GM21529 (cell line): Measurements from ENCODE around the gene SYT11.
"Not testable (repeated sequence)": the region's sequence is repeated elsewhere in the genome, so short reads cannot be mapped to it uniquely, and the experiment has no call there.

Experiments
- ATAC-seq: cut with Tn5 transposase; IDR thresholded peaks from one replicate; pipeline ENCODE4 v1.9.1; 2021; ENCODE audit not compliant: unreplicated experiment

SYT11 gene

DNA sequence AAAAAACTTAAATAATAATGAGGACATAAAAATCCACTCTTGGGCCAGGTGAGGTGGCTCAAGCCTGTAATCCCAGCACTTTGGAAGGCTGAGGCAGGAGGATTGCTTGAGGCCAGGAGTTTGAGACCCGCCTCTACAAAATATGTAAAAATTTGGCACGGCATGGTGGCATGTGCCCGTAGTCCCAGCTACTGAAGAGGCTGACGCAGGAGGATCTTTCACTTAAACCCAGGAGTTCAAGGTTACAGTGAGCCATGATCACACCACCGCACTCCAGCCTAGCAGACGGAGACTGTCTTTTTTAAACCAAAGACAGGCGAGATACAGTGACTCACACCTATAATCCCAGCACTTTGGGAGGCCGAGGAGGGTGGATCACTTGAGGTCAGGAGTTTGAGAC, 37.1 kb downstream of the SYT11 start:
- not testable (repeated sequence) for ATAC-seq

DNA sequence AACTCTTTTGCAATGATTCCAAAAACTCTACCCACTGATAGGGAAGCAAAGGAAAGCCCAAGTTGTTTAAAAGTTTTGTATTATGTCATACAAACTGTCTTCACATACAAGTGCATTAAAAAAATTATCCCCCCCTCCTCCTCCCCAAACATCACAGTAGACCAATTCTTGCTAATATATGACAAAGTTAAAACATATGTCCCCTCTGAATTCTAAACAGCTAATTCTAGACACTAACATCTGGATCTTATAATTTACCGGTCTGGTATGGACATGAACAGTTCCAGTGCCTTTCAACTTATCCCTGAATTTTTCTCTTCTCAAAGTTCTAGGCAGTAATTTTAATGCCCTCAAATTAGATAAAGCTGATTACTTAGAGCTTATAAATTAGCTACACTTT, 38.4 kb downstream of the SYT11 start:
- ATAC-seq: no peak

DNA sequence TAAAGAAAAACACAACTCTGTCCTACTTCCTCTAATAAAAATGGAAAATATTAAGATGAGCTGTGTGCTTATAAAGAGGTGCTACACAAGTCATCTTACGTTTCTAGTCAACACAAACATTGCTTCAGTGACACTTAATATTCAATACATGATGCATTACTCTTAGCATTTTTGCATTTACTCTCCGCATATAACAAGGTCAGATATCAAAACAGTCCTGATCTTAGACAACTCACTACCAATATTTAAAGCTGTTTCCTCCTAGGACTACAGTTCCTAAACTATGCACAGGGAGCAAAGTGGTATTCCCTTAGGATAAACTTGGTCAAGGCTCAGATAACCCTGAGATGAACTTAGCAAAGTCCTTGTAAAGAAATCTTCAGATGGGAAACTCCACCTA, 39.5 kb downstream of the SYT11 start:
- ATAC-seq: no peak

DNA sequence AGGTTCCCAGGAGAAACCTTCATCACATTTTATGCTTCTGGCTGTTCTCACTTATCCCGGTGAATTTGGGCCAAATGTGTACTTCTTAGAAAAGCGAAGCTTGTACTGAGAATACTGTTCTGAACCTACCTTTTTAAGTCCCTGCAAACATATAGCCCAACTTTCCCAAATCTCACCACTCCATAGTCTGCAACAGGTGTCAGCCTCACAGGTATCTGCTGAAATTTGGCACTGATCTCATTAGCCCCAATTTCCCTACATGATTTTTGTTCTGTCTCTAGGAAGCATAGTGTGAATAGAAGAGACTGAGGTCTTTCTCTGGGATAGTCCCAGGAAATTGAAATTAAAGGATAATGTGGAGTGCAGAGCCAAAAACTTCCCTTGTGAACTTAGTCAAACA, 40.3 kb downstream of the SYT11 start:
- no peak for ATAC-seq

DNA sequence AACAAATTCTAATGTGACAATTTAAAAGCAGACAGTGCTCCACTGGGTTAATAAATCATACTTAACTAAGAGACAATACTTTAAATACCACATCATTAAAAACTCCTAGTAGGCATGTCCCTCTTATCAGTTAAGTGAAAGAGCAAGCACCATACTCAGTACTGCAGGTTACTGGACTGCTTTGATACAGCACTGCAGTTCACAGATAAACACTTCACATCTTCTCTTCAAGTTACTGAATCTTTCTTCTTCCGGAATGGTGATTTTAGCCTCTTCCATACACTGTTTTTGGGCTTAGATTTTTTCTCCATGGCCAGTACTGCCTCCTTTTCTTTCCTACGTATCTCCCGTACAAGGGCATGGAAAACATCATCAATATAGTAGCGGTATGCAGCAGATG, 40.8 kb downstream of the SYT11 start:
- ATAC-seq: no peak

DNA sequence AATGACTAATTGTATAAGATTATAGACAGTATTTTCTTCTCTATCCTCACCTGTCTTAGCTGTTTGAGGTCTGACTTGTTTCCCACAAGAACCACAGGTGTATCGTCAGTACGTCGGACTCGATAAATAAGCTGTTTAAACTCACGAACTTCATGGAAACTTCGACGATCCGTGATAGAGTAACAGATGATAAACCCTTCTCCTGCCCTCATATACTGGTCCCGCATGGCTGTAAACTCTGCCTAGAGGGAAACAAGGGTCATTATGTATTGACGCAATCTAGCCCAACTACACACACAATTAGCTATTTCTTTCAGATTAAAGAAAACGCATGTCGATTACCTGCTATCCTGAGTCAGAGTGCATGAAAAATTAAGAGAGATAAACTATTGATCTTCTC, 44.9 kb downstream of the SYT11 start:
- ATAC-seq: no peak

DNA sequence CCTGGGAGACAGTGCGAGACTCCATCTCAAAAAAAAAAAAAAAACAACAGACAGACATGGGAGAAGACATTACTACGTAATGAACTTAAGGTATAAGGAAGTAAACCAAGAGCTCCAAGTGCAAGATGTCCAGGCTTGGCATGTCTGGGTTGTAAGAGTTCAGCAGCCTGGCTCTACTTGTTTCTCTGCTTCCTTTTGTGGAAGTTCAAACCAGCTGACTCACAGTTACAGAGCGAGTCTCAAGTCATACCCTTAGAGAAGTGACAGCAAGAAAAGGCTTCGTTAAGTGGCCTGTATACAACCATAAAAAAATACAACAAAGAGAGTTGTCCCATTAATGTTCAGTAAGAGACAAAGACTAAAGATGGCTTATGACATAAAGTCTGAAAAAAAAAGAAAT, 50.5 kb downstream of the SYT11 start:
- ATAC-seq: no peak

GRCh38 chr1:155910621-155911121, 51.3 kb downstream of the SYT11 start:
- peak; percentile 29 for ATAC-seq

DNA sequence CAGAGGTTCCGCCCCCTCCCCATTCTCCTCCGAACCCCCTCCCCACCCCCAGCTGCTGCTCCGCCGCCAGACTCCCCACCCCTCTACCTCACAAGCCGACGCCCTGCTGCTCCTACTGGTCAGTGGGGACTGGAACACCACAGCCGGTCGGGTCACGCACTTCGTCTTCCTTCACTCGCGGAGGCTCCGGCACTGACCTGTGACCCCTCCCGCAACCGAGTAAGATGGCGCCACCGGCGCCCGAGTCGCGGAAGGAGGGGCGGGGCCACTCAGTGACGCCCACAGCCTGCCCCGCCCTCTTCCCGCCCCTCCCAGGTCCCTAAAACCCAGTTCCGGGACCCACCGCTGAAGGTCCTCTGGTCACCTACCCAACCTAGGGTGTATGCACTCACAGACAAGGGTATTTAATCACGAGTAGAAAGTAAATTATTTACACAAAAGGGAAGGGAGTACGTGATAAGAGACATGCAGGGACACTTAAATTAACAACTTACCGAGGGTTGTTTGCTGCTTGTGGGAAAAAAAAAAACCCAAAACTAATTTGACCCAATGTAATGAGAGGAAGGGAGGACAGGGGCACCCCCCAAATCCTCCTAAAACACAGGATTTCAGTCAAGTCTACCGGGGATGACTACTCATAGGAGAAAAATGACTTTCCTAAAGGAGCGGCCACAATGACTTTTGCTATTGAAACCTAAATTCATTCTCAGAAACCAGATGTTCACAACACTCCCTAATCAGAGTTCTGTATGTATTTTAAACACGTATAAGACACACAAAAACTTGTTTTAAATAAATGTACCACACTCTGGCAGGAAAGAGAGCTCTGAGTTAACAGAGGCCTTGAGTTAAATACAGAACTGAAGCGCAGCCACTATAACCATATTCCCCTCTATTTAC, 52.0 kb downstream of the SYT11 start, which contains the start of gene RIT1:
TSS of gene RIT1 (minus strand) at position 194 of the 900 bp plus-strand sequence. CDS start 588 bp downstream, outside the sequence.
- ATAC-seq: peak; percentile 85

DNA sequence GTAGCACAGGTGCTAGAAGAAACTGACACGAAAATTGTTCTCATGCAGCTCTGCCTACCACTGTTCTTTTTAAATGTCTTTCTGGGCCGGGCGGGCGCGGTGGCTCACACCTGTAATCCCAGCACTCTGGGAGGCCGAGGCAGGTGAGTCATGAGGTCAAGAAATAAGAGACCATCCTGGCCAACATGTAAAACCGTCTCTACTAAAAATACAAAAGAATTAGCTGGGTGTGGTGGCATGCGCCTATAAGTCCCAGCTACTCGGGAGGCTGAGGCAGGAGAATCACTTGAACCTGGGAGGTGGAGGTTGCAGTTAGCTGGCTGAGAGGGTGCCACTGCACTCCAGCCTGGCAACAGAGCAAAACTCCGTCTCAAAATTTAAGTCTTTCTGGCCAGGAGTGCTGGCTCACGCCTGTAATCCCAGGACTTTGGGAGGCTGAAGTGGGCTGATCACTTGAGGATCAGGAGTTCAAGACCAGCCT, 52.7 kb downstream of the SYT11 start:
- no peak for ATAC-seq

GRCh38 chr1:155913969-155914757, 54.8 kb downstream of the SYT11 start:
- no peak for ATAC-seq

DNA sequence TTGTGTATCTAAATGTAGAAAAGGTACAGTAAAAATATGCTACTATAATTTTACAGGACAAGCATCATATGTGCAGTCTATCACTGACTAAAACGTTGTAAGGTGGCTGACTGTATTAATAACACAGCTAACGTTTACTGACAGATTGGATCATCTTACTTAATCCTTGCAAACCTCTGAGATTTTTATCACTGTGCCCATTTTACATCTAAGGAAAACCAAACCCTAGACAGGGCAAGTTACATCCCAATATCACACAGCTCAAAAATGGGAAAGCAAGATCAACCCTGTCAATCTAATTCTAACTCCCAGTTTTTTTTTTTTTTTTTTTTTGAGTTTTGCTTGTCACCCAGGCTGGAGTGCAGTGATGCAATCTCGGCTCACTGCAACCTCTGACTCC, 59.3 kb downstream of the SYT11 start:
- ATAC-seq: no peak

DNA sequence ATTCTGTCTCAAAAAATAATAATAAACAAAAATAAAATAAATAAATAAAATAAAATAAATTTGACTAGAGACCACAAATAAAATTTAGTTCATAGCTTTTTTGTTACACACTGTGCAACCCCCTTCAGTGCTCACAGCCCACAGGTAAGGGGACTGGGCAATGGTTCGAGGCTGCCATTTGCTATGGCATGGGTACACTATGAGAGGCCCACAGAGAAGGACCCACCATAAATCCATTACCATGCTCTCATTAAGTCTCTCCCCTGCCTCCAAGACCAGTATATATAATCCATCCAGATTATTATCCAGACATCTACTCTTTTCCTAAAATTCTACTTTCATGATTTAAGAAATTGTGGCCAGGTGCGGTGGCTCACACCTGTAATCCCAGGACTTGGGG, 60.4 kb downstream of the SYT11 start:
- no peak for ATAC-seq

GRCh38 chr1:155920717-155921116, 61.4 kb downstream of the SYT11 start:
- ATAC-seq: no peak

DNA sequence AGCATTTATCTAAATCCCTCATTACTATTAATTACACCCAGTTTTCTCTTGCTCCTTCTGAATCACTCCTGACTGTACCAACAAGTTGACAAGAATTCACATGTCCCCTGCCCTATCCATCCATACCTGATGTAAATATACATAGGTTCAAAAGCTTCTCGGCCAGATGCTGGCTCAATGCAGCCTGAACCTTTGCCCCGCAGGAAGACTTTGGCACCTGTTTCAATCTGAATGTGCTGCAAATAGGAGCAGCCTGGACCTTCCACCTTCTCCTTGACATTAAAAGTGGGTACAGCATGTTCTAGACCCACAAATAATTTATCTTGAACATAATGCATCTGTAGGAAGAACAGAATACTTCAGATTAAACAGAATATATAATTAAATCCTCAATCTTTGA, 66.1 kb downstream of the SYT11 start:
- ATAC-seq: no peak

GRCh38 chr1:155929057-155929456, 69.7 kb downstream of the SYT11 start:
- ATAC-seq: no peak

GRCh38 chr1:155930725-155931124, 71.4 kb downstream of the SYT11 start:
- not testable (repeated sequence) for ATAC-seq

DNA sequence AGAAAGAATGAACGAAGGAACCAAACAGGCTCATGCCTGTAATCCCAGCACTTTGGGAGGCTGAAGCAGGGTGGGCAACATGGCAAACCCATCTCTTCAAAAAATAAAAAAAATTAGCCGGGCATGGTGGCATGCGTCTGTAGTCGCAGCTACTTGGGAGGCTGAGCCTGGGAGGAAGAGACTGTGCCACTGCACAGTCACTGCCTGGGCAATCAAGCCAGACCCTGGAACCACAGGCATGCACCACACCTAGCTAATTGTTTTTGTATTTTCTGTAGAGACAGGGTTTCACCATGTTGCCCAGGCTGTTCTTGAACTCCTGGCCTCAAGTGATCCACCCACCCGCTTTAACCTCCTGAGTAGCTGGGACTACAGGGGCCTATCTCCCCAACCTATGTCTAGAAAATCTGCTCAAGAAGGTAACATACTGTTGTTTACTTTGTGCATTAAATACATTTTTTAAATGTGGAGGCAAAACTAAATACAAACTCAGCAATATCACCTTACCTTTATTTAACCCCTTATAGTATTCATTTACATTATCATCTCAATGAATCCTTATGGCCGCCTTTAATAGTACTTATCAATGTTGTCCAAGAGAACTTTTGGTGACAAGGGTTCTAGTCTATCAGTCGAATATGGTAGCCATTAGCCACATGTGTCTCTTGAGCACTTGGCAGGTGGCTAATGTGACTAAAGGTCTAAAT, 72.1 kb downstream of the SYT11 start:
- ATAC-seq: no peak

GRCh38 chr1:155932081-155932480, 72.7 kb downstream of the SYT11 start:
- ATAC-seq: no peak

DNA sequence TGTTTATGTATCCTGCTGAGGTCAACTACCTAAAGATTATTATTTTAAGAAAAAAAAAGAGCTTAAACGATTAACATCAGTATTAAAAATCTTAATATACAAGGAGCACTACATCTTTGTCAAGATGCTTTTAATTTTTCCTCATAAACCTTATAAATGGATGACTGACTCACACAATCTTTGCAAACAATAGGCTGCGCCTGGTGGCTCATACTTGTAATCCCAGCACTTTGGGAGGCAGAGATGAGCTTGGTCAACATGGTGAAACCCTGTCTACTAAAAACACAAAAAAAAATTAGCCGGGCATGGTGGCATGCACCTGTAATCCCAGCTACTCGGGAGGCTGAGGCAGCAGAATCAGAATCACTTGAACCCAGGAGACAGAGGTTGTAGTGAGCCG, 73.1 kb downstream of the SYT11 start:
- no peak for ATAC-seq

DNA sequence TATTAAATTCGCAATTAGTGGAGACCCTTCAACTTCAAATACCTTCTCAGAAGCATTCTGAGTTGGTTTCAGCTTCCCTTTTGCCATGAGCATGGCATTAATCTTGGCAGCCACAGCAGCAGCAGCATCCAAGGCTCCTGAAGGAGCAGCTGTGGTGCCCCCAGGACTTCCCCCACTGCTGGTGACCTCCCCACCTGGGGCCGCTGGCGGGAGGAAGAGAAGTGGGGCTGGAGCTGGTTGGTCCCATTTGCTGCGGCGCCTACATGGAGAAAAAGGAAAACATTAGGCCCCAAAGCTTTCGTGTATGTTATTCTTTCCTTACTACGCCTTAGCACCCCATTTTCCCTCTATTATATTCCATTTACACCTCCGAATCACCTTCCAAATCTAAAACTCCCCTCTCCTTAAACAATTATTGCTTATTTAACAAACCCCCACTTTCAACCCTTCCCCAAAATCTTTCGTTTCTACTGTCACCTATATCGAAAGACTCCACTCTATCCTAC, 74.3 kb downstream of the SYT11 start:
- ATAC-seq: no peak
